Pancreas (tissue), 10 donors: ENCODE measurements around the gene FTO. TPM values are rescaled to one million over a fixed set of nuclear protein-coding genes. Genes with fewer than 3 reads are reported as not detected.

Experiments used
- ATAC-seq, 4 donors: fragments of 200-7000 bp; cut with Tn5 transposase; one replicate each; pipeline versions ENCODE4 v1.8.0 to v1.9.1; 2020; ENCODE audit warnings: mild to moderate bottlenecking in 4 of 4, moderate library complexity in 4 of 4
- DNase-seq, 6 donors: peaks; one replicate each; pipeline ENCODE4 v3.0.0-alpha.2; 2020
- FAIRE-seq: peaks from 2 replicates; lab custom pipeline; 2012; peaks lifted over from hg19 to GRCh38; lab: Jason Lieb, UNC
- H3K27ac ChIP-seq, 4 donors: fragments of 200-600 bp; sonication (generic); 1 replicate in 3 of 4; 2 replicates in 1 of 4; pipeline versions ENCODE4 v1.5.0 to v1.8.0; 2020
- H3K27me3 ChIP-seq, 4 donors: fragments of 200-600 bp; one replicate each; pipeline ENCODE4 v1.8.0; 2021
- H3K36me3 ChIP-seq, 3 donors: fragments of 200-600 bp; sonication (generic) in 1 of 3; one replicate each; pipeline versions ENCODE4 v1.5.0 to v1.8.0; 2020 to 2021
- H3K4me1 ChIP-seq, 3 donors: fragments of 200-600 bp; one replicate each; pipeline ENCODE4 v1.8.0; 2021
- H3K4me3 ChIP-seq, 4 donors: fragments of 200-600 bp; sonication (generic) in 2 of 4; one replicate each; pipeline versions ENCODE4 v1.5.0 to v1.8.0; 2020 to 2021
- H3K9me3 ChIP-seq, 4 donors: fragments of 200-600 bp; one replicate each; pipeline ENCODE4 v1.8.0; 2021
- CTCF ChIP-seq, 4 donors: fragments of 200-600 bp; sonication (generic) in 3 of 4; IDR thresholded peaks; one replicate each; pipeline versions ENCODE4 v1.5.0 to v1.8.0; 2021; ENCODE audit warnings: antibody characterized with exemption in 4 of 4
- WGBS, 2 donors: extraction: QIAGEN DNeasy Blood & Tissue Kit; methylation state at CpG; one replicate each; pipeline ENCODE4 v1.1.7; 2013; 5-methylcytosine and 5-hydroxymethylcytosine counted together
- intact Hi-C, 3 donors: fragments of 100-400 bp; cut with DNase I; formaldehyde crosslinking; loops; one replicate each; pipeline versions ENCODE4 v1.11.1 to v1.14.2; 2022
- polyA plus RNA-seq, 2 donors: library from polyadenylated mRNA; stranded (reverse); fragments of 200-250 nt; gene quantifications; one replicate each; pipeline ENCODE4 v1.2.3, GENCODE V29; 2013
- total RNA-seq, 6 donors: library from RNA; stranded (reverse); fragmentation: NEBNext Ultra II Directional in 4 of 6; extraction: Animal tissue kit (Norgen Biotek cat#: 25700) in 4 of 6; gene quantifications; one replicate each; pipeline versions ENCODE4 v1.2.1 to v1.2.4, GENCODE V29; 2021 to 2023
- donor health status: healthy with polysubstance abuse.
- donor health status: DM: no; HTN: no; CAD: no; lungs with moderate emphysema.
- donor health status: DM: no; HTN: no; CAD: no.
- donor health status: control.
- donor health status: control.
- donor health status: Bipolar disorder and iron deficiency.
- donor health status: DM: yes; HTN: yes; CAD: no.
- donor health status: DM: no; HTN: no; CAD: no.
- donor health status: DM: no; HTN: no; CAD: no.
- donor health status: DM: yes; HTN: yes; CAD: no.

Gene FTO
- total and polyA plus RNA-seq, 8 donors, result 7.6 to 45.0 (median 31.7) TPM

GRCh38 chr16:53962041-53962440 is 258.1 kb downstream of the FTO start:
- Histone ChIP-seq H3K9me3 (no peaks in the 10 kb centered on the region), H3K36me3 (no peaks in the 10 kb centered on the region), H3K27ac (no peak overlapping the region), H3K27me3 (no peaks in the 10 kb centered on the region), H3K4me1 (no peaks in the 10 kb centered on the region), H3K4me3 (no peak overlapping the region)
- FAIRE-seq (no peak), DNase-seq (no peak), ATAC-seq (no peak)
- no peak for TF ChIP-seq CTCF (IDR thresholded peaks at IDR 0.05)
- 87 to 98% methylated on average over 2 of the region's 2 CpGs for WGBS, 2 donors
- intact Hi-C loops, result no loop called here

- no peak for DNase-seq
- H3K27me3 ChIP-seq, result no peaks in the 10 kb centered on the region
- no peak for TF ChIP-seq CTCF (IDR thresholded peaks at IDR 0.05)
- no peaks in the 10 kb centered on the region for H3K9me3 ChIP-seq
- no peaks in the 10 kb centered on the region for H3K4me1 ChIP-seq
- H3K4me3 ChIP-seq, result no peak overlapping the region
- intact Hi-C loops, result no loop called here
- no peak for FAIRE-seq
- H3K36me3 ChIP-seq, result no peaks in the 10 kb centered on the region
- no peak overlapping the region for H3K27ac ChIP-seq
- ATAC-seq, result no peak
These were observed 260.3 kb downstream of the FTO start for GRCh38 chr16:53964145-53964790.

GRCh38 chr16:53966821-53967571 is 263.0 kb downstream of the FTO start:
- H3K27me3 ChIP-seq, result no peaks in the 10 kb centered on the region
- H3K27ac ChIP-seq, result no peak overlapping the region
- no peak for TF ChIP-seq CTCF (IDR thresholded peaks at IDR 0.05)
- no peaks in the 10 kb centered on the region for H3K36me3 ChIP-seq
- FAIRE-seq (no peak), ATAC-seq (no peak), DNase-seq (no peak)
- no peaks in the 10 kb centered on the region for H3K9me3 ChIP-seq
- no peaks in the 10 kb centered on the region for H3K4me1 ChIP-seq
- intact Hi-C loops, result no loop called here
- H3K4me3 ChIP-seq, result no peak overlapping the region
- 85% methylated on average over 14 of the region's 14 CpGs for WGBS, 2 donors

- no peak for TF ChIP-seq CTCF (IDR thresholded peaks at IDR 0.05)
- no peak for DNase-seq
- WGBS, 2 donors, result 96% methylated on average over 6 of the region's 6 CpGs
- Histone ChIP-seq H3K9me3 (no peaks in the 10 kb centered on the region), H3K36me3 (no peaks in the 10 kb centered on the region), H3K4me1 (no peaks in the 10 kb centered on the region), H3K4me3 (no peak overlapping the region), H3K27me3 (no peaks in the 10 kb centered on the region), H3K27ac (no peak overlapping the region)
- no peak for FAIRE-seq
- ATAC-seq, result no peak
- intact Hi-C loops, result no loop called here
These were observed 263.6 kb downstream of the FTO start for GRCh38 chr16:53967572-53967971.

- TF ChIP-seq CTCF (IDR thresholded peaks at IDR 0.05), result no peak
- no peak overlapping the region for H3K27ac ChIP-seq
- H3K4me1 ChIP-seq, result no peaks in the 10 kb centered on the region
- 92 to 93% methylated on average over 2 of the region's 2 CpGs for WGBS, 2 donors
- DNase-seq (no peak), ATAC-seq (no peak), FAIRE-seq (no peak)
- intact Hi-C loops, result no loop called here
- no peaks in the 10 kb centered on the region for H3K36me3 ChIP-seq
- H3K4me3 ChIP-seq, result no peak overlapping the region
- H3K27me3 ChIP-seq, result no peaks in the 10 kb centered on the region
- H3K9me3 ChIP-seq, result no peaks in the 10 kb centered on the region
These were observed 264.5 kb downstream of the FTO start for GRCh38 chr16:53968454-53968853.
